Kidney epithelial cell (primary cell): ENCODE data around the gene GOLGA6L9. TPM values are rescaled to one million over a fixed set of nuclear protein-coding genes. Genes with fewer than 3 reads are reported as not detected.
"Not testable (repeated sequence)": the region's sequence is repeated elsewhere in the genome, so short reads cannot be mapped to it uniquely, and the experiment has no call there.

ENCODE experiments used
- DNase-seq: peaks from one replicate; pipeline ENCODE4 v3.0.0-alpha.2; 2010; ENCODE audit warnings: low read depth
- H3K27me3 ChIP-seq: 2 replicates; pipeline ENCODE4 v1.6.0; 2011; ENCODE audit warnings: low read length; ENCODE audit not compliant: control insufficient read depth, insufficient read depth
- H3K36me3 ChIP-seq: 2 replicates; pipeline ENCODE4 v1.5.1; 2011; ENCODE audit warnings: low read length; ENCODE audit not compliant: control insufficient read depth, insufficient read depth
- H3K4me3 ChIP-seq: 2 replicates; pipeline ENCODE4 v1.5.1; 2011; ENCODE audit warnings: low read depth, mild to moderate bottlenecking, control low read depth, low read length
- total RNA-seq: library from RNA; depleted of rRNA; stranded (reverse); fragments of >200 nt; gene quantifications from 2 replicates; pipeline ENCODE4 v1.2.3, GENCODE V29; 2015

Gene GOLGA6L9
- total RNA-seq, 1 donor from 2014 or later, result 4.3 TPM

- not testable (repeated sequence) for H3K27me3 ChIP-seq, H3K36me3 ChIP-seq, H3K4me3 ChIP-seq, DNase-seq
Measured at GRCh38 chr15:82475345-82475967, 45.8 kb downstream of the GOLGA6L9 start.

GRCh38 chr15:82476697-82477342 lies 47.2 kb downstream of the GOLGA6L9 start:
- DNase-seq, H3K4me3 ChIP-seq, H3K27me3 ChIP-seq, H3K36me3 ChIP-seq: not testable (repeated sequence)

GRCh38 chr15:82477343-82478057 lies 47.9 kb downstream of the GOLGA6L9 start:
- H3K36me3 ChIP-seq, H3K4me3 ChIP-seq, DNase-seq, H3K27me3 ChIP-seq: not testable (repeated sequence)

Other genes starting within 250 kb of the GOLGA6L9 start
- gene EFL1, start 167.1 kb upstream of the GOLGA6L9 start, total RNA-seq, result 21.3 and 21.8 TPM in 2 replicates
- gene SAXO2, start 167.0 kb upstream of the GOLGA6L9 start, total RNA-seq, result 0.79 and 0.96 TPM in 2 replicates
- gene GOLGA6L10, start 80.3 kb upstream of the GOLGA6L9 start, total RNA-seq, result 0.82 and 0.84 TPM in 2 replicates
- gene RPS17, start 110.6 kb downstream of the GOLGA6L9 start, total RNA-seq, result 4,593 and 5,590 TPM in 2 replicates
- 3.8 and 5.5 TPM in 2 replicates for gene CPEB1, start 217.5 kb downstream of the GOLGA6L9 start, total RNA-seq